ENCODE results near the gene MTX1. TPM values are rescaled to one million over a fixed set of nuclear protein-coding genes. Genes with fewer than 3 reads are reported as not detected.

MTX1 gene
- total and polyA plus RNA-seq, 9 of the 15 experiments (the other 6 are each of a cell fraction or from before 2014, with no cell fraction given), result 29.1 to 98.4 (median 66.9) TPM

DNA sequence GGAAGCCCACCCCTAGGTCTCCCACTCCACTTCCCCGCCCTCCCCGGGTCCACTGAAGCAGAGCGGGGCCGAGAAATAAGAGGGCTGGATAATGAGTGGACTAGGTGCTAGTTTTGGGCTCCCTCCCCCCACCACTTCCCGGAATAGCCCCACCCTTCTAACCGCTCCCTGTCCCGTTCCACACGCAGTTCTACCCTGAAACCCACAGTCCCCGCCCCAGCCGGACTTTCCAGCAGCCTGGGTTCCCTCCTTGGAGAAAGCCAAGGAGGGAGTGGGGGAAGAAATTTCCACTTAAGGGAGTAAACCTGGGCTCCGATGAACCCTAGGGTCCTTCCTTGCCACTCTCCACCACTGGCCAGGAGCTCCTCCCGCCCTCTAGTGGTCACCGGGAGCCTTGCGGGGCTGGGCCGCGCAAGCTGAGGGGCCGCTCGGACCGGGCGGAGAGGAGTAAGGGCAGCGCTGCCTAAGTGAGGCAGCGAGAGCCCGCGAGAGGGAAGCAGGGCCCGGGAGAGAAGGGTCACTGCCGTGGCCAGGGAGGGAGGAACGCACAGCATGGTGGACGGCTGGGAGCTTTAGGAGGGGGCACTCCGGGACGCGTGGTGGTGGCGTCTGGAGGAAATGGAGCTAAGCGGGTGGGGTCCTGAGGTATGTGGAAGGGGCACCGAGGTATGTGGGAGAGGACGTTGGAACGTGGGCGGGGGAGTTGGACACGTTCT, 15.1 kb upstream of the MTX1 start (continued):
- TF ChIP-seq, protein P1, sequence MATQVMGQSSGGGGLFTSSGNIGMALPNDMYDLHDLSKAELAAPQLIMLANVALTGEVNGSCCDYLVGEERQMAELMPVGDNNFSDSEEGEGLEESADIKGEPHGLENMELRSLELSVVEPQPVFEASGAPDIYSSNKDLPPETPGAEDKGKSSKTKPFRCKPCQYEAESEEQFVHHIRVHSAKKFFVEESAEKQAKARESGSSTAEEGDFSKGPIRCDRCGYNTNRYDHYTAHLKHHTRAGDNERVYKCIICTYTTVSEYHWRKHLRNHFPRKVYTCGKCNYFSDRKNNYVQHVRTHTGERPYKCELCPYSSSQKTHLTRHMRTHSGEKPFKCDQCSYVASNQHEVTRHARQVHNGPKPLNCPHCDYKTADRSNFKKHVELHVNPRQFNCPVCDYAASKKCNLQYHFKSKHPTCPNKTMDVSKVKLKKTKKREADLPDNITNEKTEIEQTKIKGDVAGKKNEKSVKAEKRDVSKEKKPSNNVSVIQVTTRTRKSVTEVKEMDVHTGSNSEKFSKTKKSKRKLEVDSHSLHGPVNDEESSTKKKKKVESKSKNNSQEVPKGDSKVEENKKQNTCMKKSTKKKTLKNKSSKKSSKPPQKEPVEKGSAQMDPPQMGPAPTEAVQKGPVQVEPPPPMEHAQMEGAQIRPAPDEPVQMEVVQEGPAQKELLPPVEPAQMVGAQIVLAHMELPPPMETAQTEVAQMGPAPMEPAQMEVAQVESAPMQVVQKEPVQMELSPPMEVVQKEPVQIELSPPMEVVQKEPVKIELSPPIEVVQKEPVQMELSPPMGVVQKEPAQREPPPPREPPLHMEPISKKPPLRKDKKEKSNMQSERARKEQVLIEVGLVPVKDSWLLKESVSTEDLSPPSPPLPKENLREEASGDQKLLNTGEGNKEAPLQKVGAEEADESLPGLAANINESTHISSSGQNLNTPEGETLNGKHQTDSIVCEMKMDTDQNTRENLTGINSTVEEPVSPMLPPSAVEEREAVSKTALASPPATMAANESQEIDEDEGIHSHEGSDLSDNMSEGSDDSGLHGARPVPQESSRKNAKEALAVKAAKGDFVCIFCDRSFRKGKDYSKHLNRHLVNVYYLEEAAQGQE (IDR thresholded peaks at IDR 0.05; ENCODE audit: borderline replicate concordance), result peak; percentile 70; the same call in 1 of the 2 replicates
- TF ChIP-seq, protein P1 (CRISPR knock-in tag; IDR thresholded peaks at IDR 0.05; ENCODE audit: low read depth), result peak; percentile 67; the same call in 1 of the 2 replicates
- no peak for TF ChIP-seq DMBX1 (CRISPR knock-in tag; IDR thresholded peaks at IDR 0.05; ENCODE audit: borderline replicate concordance)
- no peak for TF ChIP-seq XRCC3 (IDR thresholded peaks at IDR 0.05)
- TF ChIP-seq, protein P2, sequence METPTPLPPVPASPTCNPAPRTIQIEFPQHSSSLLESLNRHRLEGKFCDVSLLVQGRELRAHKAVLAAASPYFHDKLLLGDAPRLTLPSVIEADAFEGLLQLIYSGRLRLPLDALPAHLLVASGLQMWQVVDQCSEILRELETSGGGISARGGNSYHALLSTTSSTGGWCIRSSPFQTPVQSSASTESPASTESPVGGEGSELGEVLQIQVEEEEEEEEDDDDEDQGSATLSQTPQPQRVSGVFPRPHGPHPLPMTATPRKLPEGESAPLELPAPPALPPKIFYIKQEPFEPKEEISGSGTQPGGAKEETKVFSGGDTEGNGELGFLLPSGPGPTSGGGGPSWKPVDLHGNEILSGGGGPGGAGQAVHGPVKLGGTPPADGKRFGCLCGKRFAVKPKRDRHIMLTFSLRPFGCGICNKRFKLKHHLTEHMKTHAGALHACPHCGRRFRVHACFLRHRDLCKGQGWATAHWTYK (CRISPR knock-in tag; IDR thresholded peaks at IDR 0.05), result 0 out of 2 replicates have a peak, but pooled peaks have one; percentile 49
- TF ChIP-seq STAT5B (CRISPR knock-in tag; IDR thresholded peaks at IDR 0.05), result no peak
- TF ChIP-seq MTA1 (IDR thresholded peaks at IDR 0.05; ENCODE audit: borderline replicate concordance), result peak; percentile 74
- TF ChIP-seq ZKSCAN3 (CRISPR knock-in tag; IDR thresholded peaks at IDR 0.05), result no peak
- TF ChIP-seq HDAC3 (IDR thresholded peaks at IDR 0.05; ENCODE audit: borderline replicate concordance, partially characterized antibody), result no peak
- no peak for TF ChIP-seq ARHGAP35 (IDR thresholded peaks at IDR 0.05; ENCODE audit: partially characterized antibody)
- TF ChIP-seq, protein P3, sequence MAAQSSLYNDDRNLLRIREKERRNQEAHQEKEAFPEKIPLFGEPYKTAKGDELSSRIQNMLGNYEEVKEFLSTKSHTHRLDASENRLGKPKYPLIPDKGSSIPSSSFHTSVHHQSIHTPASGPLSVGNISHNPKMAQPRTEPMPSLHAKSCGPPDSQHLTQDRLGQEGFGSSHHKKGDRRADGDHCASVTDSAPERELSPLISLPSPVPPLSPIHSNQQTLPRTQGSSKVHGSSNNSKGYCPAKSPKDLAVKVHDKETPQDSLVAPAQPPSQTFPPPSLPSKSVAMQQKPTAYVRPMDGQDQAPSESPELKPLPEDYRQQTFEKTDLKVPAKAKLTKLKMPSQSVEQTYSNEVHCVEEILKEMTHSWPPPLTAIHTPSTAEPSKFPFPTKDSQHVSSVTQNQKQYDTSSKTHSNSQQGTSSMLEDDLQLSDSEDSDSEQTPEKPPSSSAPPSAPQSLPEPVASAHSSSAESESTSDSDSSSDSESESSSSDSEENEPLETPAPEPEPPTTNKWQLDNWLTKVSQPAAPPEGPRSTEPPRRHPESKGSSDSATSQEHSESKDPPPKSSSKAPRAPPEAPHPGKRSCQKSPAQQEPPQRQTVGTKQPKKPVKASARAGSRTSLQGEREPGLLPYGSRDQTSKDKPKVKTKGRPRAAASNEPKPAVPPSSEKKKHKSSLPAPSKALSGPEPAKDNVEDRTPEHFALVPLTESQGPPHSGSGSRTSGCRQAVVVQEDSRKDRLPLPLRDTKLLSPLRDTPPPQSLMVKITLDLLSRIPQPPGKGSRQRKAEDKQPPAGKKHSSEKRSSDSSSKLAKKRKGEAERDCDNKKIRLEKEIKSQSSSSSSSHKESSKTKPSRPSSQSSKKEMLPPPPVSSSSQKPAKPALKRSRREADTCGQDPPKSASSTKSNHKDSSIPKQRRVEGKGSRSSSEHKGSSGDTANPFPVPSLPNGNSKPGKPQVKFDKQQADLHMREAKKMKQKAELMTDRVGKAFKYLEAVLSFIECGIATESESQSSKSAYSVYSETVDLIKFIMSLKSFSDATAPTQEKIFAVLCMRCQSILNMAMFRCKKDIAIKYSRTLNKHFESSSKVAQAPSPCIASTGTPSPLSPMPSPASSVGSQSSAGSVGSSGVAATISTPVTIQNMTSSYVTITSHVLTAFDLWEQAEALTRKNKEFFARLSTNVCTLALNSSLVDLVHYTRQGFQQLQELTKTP (IDR thresholded peaks at IDR 0.05; ENCODE audit: low read depth in 1 of 2, partially characterized antibody in 2 of 2), result peak in 1 of 2 experiments; percentile 39
- TF ChIP-seq BACH1 (tag; IDR thresholded peaks at IDR 0.05), result no peak
- TF ChIP-seq, protein P4, sequence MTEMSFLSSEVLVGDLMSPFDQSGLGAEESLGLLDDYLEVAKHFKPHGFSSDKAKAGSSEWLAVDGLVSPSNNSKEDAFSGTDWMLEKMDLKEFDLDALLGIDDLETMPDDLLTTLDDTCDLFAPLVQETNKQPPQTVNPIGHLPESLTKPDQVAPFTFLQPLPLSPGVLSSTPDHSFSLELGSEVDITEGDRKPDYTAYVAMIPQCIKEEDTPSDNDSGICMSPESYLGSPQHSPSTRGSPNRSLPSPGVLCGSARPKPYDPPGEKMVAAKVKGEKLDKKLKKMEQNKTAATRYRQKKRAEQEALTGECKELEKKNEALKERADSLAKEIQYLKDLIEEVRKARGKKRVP (CRISPR knock-in tag; IDR thresholded peaks at IDR 0.05), result no peak

Measured in K562 (cell line).